ENCODE measurements around the gene PTPRN2.
"Not testable (repeated sequence)": the region's sequence is repeated elsewhere in the genome, so short reads cannot be mapped to it uniquely, and the experiment has no call there.

The PTPRN2 gene

GRCh38 chr7:158377800-158378623, 209.6 kb downstream of the PTPRN2 start:
- DNase-seq: no peak

- not testable (repeated sequence) for DNase-seq
Measured at GRCh38 chr7:158376839-158377186, 210.8 kb downstream of the PTPRN2 start.

- DNase-seq: not testable (repeated sequence)
Measured at GRCh38 chr7:158376146-158376838, 211.3 kb downstream of the PTPRN2 start.

- DNase-seq: no peak
Measured at GRCh38 chr7:158375034-158375433, 212.6 kb downstream of the PTPRN2 start.

GRCh38 chr7:158374586-158374985, 213.0 kb downstream of the PTPRN2 start:
- DNase-seq: no peak

- DNase-seq: no peak
Measured at GRCh38 chr7:158374146-158374545, 213.5 kb downstream of the PTPRN2 start.

GRCh38 chr7:158373476-158374133, 214.0 kb downstream of the PTPRN2 start:
- no peak for DNase-seq

GRCh38 chr7:158372400-158373342, 215.0 kb downstream of the PTPRN2 start:
- DNase-seq: no peak

GRCh38 chr7:158371856-158372255, 215.8 kb downstream of the PTPRN2 start:
- no peak for DNase-seq

DNA sequence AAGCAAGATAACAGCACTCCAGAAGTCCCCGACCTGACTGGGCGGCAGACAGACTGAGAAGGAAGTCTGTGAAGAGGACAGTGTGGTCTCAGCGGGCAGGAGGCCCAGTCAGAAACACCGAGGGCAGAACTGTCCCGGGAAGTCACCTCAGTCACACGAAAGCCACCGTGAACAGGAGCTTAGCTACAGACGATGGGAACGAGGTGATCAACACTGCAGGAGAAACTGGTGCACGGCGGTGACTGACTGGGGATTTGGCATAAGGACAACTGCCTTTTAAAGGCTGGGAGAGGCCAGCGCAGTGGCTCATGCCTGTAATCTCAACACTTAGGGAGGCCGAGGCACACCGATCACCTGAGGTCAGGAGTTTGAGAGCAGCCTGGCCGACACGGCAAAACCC, 217.8 kb downstream of the PTPRN2 start:
- DNase-seq: no peak

- no peak for DNase-seq
Measured at GRCh38 chr7:158369290-158369689, 218.3 kb downstream of the PTPRN2 start.

DNA sequence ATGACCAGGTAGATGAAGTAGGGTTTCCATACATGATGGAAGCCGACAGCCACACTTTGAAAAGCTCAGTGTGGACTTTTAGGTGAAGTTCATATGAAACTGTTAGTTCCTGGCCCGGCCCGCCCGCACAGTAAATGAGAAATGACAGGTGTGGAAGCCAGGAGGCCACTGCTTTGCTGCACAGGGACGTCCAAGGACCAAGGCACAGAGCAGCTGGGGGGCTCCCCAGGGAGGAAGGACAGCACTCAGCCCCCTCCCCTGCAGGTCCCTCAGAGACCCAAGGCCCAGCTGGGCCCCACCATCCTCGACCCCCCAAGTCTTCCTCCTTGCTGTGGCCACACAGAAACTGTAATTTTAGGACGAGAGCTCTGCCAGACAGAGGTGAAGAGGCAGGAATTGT, 219.2 kb downstream of the PTPRN2 start:
- no peak for DNase-seq

- no peak for DNase-seq
Measured at GRCh38 chr7:158367634-158367982, 220.0 kb downstream of the PTPRN2 start.

- DNase-seq: no peak
Measured at GRCh38 chr7:158366916-158367633, 220.5 kb downstream of the PTPRN2 start.

DNA sequence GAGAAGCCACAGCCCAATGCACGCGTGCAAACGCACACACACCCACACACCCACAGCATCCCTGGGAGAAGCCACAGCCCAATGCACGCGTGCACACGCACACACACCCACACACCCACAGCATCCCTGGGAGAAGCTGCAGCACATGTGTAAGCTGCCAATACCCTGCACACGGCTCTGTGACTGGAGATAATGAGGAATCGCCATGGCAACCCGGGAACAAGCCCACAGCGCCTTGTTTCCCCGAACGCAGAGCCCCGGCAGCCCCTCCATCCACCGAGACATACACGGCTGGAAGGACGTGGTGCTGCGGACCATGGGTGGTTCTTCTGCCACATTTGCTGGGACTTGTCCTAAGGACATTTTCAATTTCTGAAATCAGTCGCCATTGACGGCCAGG, 221.3 kb downstream of the PTPRN2 start:
- no peak for DNase-seq

- no peak for DNase-seq
Measured at GRCh38 chr7:158365267-158365666, 222.4 kb downstream of the PTPRN2 start.

DNA sequence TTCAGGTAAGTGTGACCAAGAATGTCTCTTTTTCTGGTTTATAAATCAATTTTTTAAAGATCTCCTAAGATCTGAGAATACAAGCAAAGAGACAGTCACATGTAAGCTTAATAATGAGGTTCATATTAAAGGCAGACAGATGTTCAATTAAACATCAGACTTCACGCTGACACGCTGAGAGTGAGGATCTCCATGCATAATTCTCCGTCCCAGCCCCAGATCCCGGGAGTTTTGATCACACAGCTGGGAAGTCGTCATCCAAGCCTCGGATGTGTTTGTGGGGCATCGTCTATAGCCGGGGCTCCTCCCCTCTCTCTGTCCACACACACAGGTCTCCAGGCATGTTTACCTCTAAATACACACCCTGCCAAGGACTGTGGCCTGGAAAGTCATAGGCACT, 223.2 kb downstream of the PTPRN2 start:
- DNase-seq: no peak

DNA sequence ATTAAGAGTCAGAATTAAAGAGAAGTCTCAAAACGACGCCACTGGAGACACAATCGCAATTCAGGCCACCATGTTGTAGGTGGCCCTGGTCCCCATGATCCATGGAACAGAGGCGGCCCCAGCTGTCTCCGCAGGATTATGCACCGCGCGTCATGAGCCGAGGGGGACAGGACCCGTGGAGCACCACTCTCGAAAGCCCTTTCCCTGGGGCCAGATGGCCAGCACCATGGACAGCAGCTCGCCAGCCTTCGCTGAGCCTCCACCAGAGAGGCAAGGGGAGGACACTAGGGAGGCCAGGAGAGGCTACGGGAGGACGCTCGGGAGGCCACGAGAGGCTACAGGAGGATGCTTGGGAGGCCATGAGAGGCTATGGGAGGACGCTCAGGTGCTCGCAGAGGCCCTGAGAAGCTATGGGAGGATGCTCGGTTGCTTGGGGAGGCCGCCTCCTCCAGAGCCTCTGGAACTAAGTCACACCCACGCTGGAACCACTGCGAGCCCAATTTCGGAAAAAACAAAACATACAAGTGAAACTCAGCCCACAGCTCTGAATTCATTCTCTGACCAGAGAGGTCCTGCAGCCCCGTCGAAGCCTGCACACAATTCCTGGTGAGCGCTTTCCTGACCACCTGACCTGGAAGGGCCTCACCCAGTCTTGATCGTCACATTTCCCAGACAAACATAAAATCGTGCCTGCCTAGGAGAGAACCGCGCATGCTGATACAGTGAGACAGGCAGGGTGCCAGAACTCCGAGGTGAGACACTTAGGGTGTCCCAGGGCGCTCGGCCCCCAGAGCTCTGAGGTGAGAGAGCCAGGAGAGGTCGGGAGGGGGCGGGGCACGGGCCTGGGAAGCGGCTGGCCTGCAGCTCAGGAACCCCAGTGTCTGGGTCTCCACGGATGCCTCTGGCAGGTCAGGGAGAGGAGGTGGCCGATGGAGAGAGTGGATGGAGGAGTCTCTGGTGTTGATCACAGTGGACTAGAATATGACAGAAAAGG, 224.4 kb downstream of the PTPRN2 start:
- DNase-seq: no peak

DNA sequence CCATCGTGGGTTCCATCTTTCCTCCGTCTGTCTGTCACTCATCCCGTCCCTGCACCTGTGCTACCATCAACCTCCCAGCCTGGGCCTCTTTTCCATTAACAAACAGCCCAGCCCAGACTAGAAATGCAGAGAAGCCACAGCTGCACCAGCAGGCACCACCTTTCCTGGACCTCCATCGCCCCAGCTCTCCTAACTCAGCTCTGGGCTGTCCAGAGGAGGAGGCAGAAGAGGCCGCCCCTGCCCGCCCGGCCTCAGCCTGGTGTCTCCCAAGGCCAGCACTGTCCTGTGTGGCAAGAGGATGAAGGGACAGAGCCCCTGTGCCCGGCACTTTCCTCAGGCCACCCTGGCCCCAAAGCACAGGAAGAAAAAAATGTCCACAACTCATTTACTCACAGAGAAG, 225.6 kb downstream of the PTPRN2 start:
- DNase-seq: no peak

- DNase-seq: no peak
Measured at GRCh38 chr7:158361326-158361946, 226.2 kb downstream of the PTPRN2 start.
